SK-N-SH (cell line): ENCODE data around the gene P3H3.

Source experiments
- CTCF ChIP-seq: fragments of 200-600 bp; sonication (generic); IDR thresholded peaks from 2 replicates; pipeline ENCODE4 v1.6.1; 2017; ENCODE audit warnings: antibody characterized with exemption, mild to moderate bottlenecking, moderate library complexity
- EP300 ChIP-seq, 2 experiments: IDR thresholded peaks; 2 replicates each; pipeline versions ENCODE4 v1.4.0 to v1.6.1; 2012; ENCODE audit warnings: borderline replicate concordance in 1 of 2, low read depth in 1 of 2, low read length in 1 of 2
- POLR2AphosphoS5 ChIP-seq: IDR thresholded peaks from 2 replicates; pipeline ENCODE4 v1.6.1; 2012; ENCODE audit warnings: low read depth, low read length
- TAF1 ChIP-seq: IDR thresholded peaks from 2 replicates; pipeline ENCODE4 v1.6.1; 2012; ENCODE audit warnings: low read depth, mild to moderate bottlenecking, low read length, moderate library complexity, borderline replicate concordance

GRCh38 chr12:6826125-6826733 lies 2.0 kb upstream of the P3H3 start:
- no peak for TF ChIP-seq CTCF
- no peak for TF ChIP-seq POLR2AphosphoS5
- TF ChIP-seq TAF1: no peak
- no peak for TF ChIP-seq EP300 (IDR thresholded peaks at IDR 0.05; ENCODE audit: borderline replicate concordance in 1 of 2, low read depth in 1 of 2, low read length in 1 of 2)
